Measurements from ENCODE around the gene MYO9B. TPM values are rescaled to one million over a fixed set of nuclear protein-coding genes. Genes with fewer than 3 reads are reported as not detected.

MYO9B gene
- total and polyA plus RNA-seq, 2 of the 13 experiments (the other 11 are each of a cell fraction or from before 2014, with no cell fraction given): 18.0 to 18.3 TPM

GRCh38 chr19:17172624-17173345 is 97.2 kb downstream of the MYO9B start (continued):
- TF ChIP-seq, protein P1, sequence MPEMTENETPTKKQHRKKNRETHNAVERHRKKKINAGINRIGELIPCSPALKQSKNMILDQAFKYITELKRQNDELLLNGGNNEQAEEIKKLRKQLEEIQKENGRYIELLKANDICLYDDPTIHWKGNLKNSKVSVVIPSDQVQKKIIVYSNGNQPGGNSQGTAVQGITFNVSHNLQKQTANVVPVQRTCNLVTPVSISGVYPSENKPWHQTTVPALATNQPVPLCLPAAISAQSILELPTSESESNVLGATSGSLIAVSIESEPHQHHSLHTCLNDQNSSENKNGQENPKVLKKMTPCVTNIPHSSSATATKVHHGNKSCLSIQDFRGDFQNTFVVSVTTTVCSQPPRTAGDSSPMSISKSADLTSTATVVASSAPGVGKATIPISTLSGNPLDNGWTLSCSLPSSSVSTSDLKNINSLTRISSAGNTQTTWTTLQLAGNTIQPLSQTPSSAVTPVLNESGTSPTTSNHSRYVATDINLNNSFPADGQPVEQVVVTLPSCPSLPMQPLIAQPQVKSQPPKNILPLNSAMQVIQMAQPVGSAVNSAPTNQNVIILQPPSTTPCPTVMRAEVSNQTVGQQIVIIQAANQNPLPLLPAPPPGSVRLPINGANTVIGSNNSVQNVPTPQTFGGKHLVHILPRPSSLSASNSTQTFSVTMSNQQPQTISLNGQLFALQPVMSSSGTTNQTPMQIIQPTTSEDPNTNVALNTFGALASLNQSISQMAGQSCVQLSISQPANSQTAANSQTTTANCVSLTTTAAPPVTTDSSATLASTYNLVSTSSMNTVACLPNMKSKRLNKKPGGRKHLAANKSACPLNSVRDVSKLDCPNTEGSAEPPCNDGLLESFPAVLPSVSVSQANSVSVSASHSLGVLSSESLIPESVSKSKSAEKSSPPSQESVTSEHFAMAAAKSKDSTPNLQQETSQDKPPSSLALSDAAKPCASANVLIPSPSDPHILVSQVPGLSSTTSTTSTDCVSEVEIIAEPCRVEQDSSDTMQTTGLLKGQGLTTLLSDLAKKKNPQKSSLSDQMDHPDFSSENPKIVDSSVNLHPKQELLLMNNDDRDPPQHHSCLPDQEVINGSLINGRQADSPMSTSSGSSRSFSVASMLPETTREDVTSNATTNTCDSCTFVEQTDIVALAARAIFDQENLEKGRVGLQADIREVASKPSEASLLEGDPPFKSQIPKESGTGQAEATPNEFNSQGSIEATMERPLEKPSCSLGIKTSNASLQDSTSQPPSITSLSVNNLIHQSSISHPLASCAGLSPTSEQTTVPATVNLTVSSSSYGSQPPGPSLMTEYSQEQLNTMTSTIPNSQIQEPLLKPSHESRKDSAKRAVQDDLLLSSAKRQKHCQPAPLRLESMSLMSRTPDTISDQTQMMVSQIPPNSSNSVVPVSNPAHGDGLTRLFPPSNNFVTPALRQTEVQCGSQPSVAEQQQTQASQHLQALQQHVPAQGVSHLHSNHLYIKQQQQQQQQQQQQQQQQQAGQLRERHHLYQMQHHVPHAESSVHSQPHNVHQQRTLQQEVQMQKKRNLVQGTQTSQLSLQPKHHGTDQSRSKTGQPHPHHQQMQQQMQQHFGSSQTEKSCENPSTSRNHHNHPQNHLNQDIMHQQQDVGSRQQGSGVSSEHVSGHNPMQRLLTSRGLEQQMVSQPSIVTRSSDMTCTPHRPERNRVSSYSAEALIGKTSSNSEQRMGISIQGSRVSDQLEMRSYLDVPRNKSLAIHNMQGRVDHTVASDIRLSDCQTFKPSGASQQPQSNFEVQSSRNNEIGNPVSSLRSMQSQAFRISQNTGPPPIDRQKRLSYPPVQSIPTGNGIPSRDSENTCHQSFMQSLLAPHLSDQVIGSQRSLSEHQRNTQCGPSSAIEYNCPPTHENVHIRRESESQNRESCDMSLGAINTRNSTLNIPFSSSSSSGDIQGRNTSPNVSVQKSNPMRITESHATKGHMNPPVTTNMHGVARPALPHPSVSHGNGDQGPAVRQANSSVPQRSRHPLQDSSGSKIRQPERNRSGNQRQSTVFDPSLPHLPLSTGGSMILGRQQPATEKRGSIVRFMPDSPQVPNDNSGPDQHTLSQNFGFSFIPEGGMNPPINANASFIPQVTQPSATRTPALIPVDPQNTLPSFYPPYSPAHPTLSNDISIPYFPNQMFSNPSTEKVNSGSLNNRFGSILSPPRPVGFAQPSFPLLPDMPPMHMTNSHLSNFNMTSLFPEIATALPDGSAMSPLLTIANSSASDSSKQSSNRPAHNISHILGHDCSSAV (CRISPR knock-in tag; IDR thresholded peaks at IDR 0.05; ENCODE audit: borderline replicate concordance): no peak

GRCh38 chr19:17178291-17178690 is 102.7 kb downstream of the MYO9B start:
- H2AFZ ChIP-seq (ENCODE audit: low read length): no peak overlapping the region
- FAIRE-seq (no peak), ATAC-seq (no peak), DNase-seq (ENCODE audit: low spot score) (no peak)
- H3K4me1 ChIP-seq (ENCODE audit: insufficient read depth, low read length): no peaks in the 10 kb centered on the region
- BruUV-seq (replicated peaks): no TSS peak
- no peak overlapping the region for H3K4me2 ChIP-seq (ENCODE audit: low read depth, low read length)
- intact Hi-C loops (cut with micrococcal nuclease; ENCODE audit: unreplicated experiment) (no loop called here), in situ Hi-C loops (cut with HindIII; ENCODE audit: extremely low pct_ligation_motif_present, low pct_unique_long_range_greater_than_20kb) (no loop called here)
- H3K9me3 ChIP-seq (ENCODE audit: low read length): no peaks in the 10 kb centered on the region
- H3K27me3 ChIP-seq (ENCODE audit: control insufficient read depth in 1 of 2, insufficient read depth in 2 of 2, low read length in 2 of 2): no peaks in the 10 kb centered on the region
- H4K20me1 ChIP-seq (ENCODE audit: insufficient read depth, low read length): no peaks in the 10 kb centered on the region
- CTCF ChIA-PET (ENCODE audit: low intra/inter-chr PET ratio, low total read pairs): no interaction called here
- H3K36me3 ChIP-seq (replicated peaks in 1 of 2; ENCODE audit: control insufficient read depth in 1 of 2, insufficient read depth in 2 of 2, low read length in 2 of 2): peaks cover 3 to 16% of the 10 kb centered on the region in 2 experiments; a peak in 1 of 5 replicates
- POLR2A ChIA-PET: no interaction called here
- no peak overlapping the region for H3K9ac ChIP-seq (ENCODE audit: insufficient read depth, low read depth, low read length)
- no peak for TF ChIP-seq NFYC (CRISPR knock-in tag; IDR thresholded peaks at IDR 0.05)
- TF ChIP-seq, protein P2, sequence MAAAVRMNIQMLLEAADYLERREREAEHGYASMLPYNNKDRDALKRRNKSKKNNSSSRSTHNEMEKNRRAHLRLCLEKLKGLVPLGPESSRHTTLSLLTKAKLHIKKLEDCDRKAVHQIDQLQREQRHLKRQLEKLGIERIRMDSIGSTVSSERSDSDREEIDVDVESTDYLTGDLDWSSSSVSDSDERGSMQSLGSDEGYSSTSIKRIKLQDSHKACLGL (CRISPR knock-in tag; IDR thresholded peaks at IDR 0.05): no peak
- TF ChIP-seq ZNF740 (CRISPR knock-in tag; IDR thresholded peaks at IDR 0.05): no peak
- TF ChIP-seq KLF16 (CRISPR knock-in tag; IDR thresholded peaks at IDR 0.05): no peak
- TF ChIP-seq, protein P3, sequence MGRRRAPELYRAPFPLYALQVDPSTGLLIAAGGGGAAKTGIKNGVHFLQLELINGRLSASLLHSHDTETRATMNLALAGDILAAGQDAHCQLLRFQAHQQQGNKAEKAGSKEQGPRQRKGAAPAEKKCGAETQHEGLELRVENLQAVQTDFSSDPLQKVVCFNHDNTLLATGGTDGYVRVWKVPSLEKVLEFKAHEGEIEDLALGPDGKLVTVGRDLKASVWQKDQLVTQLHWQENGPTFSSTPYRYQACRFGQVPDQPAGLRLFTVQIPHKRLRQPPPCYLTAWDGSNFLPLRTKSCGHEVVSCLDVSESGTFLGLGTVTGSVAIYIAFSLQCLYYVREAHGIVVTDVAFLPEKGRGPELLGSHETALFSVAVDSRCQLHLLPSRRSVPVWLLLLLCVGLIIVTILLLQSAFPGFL (CRISPR knock-in tag; IDR thresholded peaks at IDR 0.05): no peak
- no peak for TF ChIP-seq NCOR1 (IDR thresholded peaks at IDR 0.05; ENCODE audit: borderline replicate concordance, low read length)
- no peak for TF ChIP-seq ZFX (CRISPR knock-in tag; IDR thresholded peaks at IDR 0.05; ENCODE audit: low read depth)
- no peak for TF ChIP-seq ZNF3 (CRISPR knock-in tag; IDR thresholded peaks at IDR 0.05)
- TF ChIP-seq ZNF501 (CRISPR knock-in tag; IDR thresholded peaks at IDR 0.05): no peak
- TF ChIP-seq ZFP36L2 (CRISPR knock-in tag; IDR thresholded peaks at IDR 0.05): no peak
- TF ChIP-seq ZNF678 (CRISPR knock-in tag; IDR thresholded peaks at IDR 0.05): no peak
- no peak overlapping the region for H3K27ac ChIP-seq (ENCODE audit: extremely low read length, insufficient read depth, low read length)
- H3K4me3 ChIP-seq (replicated peaks in 1 of 3; ENCODE audit: insufficient read depth in 1 of 3, low read depth in 2 of 3, low read length in 3 of 3): no peak overlapping the region
- 97% methylated on average over 10 of the region's 10 CpGs for WGBS (ENCODE audit: low lambda C conversion rate)
- no peaks in the 10 kb centered on the region for H3K79me2 ChIP-seq (ENCODE audit: insufficient read depth, low read length)
